SH-SY5Y (cell line): Measurements from ENCODE around the gene GALNT9.

ENCODE experiments used
- GATA2 ChIP-seq: IDR thresholded peaks from 2 replicates; pipeline ENCODE4 v1.6.1; 2011; ENCODE audit warnings: mild to moderate bottlenecking, low read depth, low read length
- GATA3 ChIP-seq: IDR thresholded peaks from 2 replicates; pipeline ENCODE4 v1.6.1; 2011; ENCODE audit warnings: low read depth, mild to moderate bottlenecking, low read length, moderate library complexity

DNA sequence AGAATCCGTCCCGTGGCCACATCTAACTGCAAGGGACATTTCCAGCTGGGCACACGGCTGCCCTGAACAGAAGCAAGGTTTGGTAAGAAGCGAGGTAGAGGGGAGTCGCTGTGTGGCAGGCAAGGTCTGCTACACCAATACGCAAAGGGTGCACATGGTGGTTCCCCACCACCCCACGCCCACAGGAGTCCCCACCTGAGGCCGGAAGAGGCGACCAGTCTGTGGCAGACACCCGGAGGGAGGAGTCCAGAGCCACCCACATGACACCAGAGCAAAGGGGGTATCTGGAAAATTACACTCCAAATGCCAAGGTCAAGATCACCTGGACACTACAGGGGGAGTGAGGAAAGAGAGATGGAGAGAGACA, 47.1 kb upstream of the GALNT9 start:
- TF ChIP-seq GATA3 (no peak), GATA2 (no peak)
